NCI-H1436 treated with DMSO at 0.1 percent for 48 hours (cell line): Measurements from ENCODE around the gene PNLIP.

ENCODE experiments used
- DNase-seq: peaks from one replicate; lab custom pipeline; 2025; lab: John Stamatoyannopoulos, UW

PNLIP gene

GRCh38 chr10:116615199-116615776 is 69.6 kb downstream of the PNLIP start:
- DNase-seq, result no peak
